PC-3 (cell line): ENCODE measurements around the gene NPIPB13. TPM values are rescaled to one million over a fixed set of nuclear protein-coding genes. Genes with fewer than 3 reads are reported as not detected.
"Not testable (repeated sequence)": the region's sequence is repeated elsewhere in the genome, so short reads cannot be mapped to it uniquely, and the experiment has no call there.

Source experiments
- ATAC-seq: fragments of 200-7000 bp; cut with Tn5 transposase; 2 replicates; pipeline ENCODE4 v1.9.1; 2020; ENCODE audit warnings: mild to moderate bottlenecking, moderate library complexity
- BruUV-seq: library from RNA; stranded (reverse); fragments of 400-500 nt; replicated peaks from 2 replicates; lab custom pipeline; 2021; lab: Mats Ljungman, UMichigan
- CTCF ChIA-PET: fragments of 300-600 bp; sonication (Branson Sonifier 250); formaldehyde crosslinking; loops from one replicate; lab custom pipeline; 2022; ENCODE audit warnings: antibody characterized with exemption; lab: Charles Lee
- POLR2A ChIA-PET: fragments of 300-600 bp; sonication (Branson Sonifier 250); formaldehyde crosslinking; loops from one replicate; lab custom pipeline; 2022; ENCODE audit warnings: antibody characterized with exemption; ENCODE audit not compliant: unreplicated experiment; lab: Charles Lee
- DNase-seq: peaks from one replicate; pipeline ENCODE4 v3.0.0-alpha.2; 2015
- H2AFZ ChIP-seq: fragments of 300-600 bp; sonication (generic); 2 replicates; pipeline ENCODE4 v1.6.0; 2016; ENCODE audit warnings: antibody characterized with exemption, low read length
- H3F3A ChIP-seq: fragments of 300-600 bp; sonication (generic); one replicate; pipeline ENCODE4 v1.6.0; 2017; ENCODE audit warnings: antibody characterized with exemption, low read length, control low read depth, mild to moderate bottlenecking; ENCODE audit not compliant: unreplicated experiment
- H3K27ac ChIP-seq: fragments of 300-600 bp; sonication (generic); 2 replicates; pipeline ENCODE4 v1.5.1; 2016; ENCODE audit warnings: mild to moderate bottlenecking, low read length
- H3K27me3 ChIP-seq: fragments of 300-600 bp; sonication (generic); 2 replicates; pipeline ENCODE4 v1.6.1; 2016; ENCODE audit warnings: low read length, mixed read lengths
- H3K36me3 ChIP-seq: fragments of 300-600 bp; sonication (generic); 2 replicates; pipeline ENCODE4 v1.6.1; 2016; ENCODE audit warnings: low read depth, mixed run types, low read length, mixed read lengths
- H3K4me1 ChIP-seq: fragments of 300-600 bp; sonication (generic); 2 replicates; pipeline ENCODE4 v1.5.1; 2016; ENCODE audit warnings: low read length; ENCODE audit not compliant: insufficient read depth
- H3K4me2 ChIP-seq: fragments of 300-600 bp; sonication (generic); 2 replicates; pipeline ENCODE4 v1.6.0; 2016; ENCODE audit warnings: low read length
- H3K4me3 ChIP-seq: fragments of 300-600 bp; sonication (generic); 2 replicates; pipeline ENCODE4 v1.5.1; 2016; ENCODE audit warnings: mild to moderate bottlenecking, low read length, mixed read lengths
- H3K79me2 ChIP-seq: fragments of 300-600 bp; sonication (generic); 2 replicates; pipeline ENCODE4 v1.6.1; 2017; ENCODE audit warnings: low read length, mixed read lengths
- H3K9ac ChIP-seq: fragments of 300-600 bp; sonication (generic); 2 replicates; pipeline ENCODE4 v1.6.0; 2016; ENCODE audit warnings: mild to moderate bottlenecking, low read length
- H3K9me2 ChIP-seq: fragments of 300-600 bp; sonication (generic); replicated peaks from 2 replicates; pipeline ENCODE4 v1.6.1; 2016; ENCODE audit warnings: mixed run types, low read length, mixed read lengths
- H3K9me3 ChIP-seq: fragments of 300-600 bp; sonication (generic); 2 replicates; pipeline ENCODE4 v1.6.1; 2016; ENCODE audit warnings: low read length, mixed read lengths
- H4K20me1 ChIP-seq: fragments of 300-600 bp; sonication (generic); 2 replicates; pipeline ENCODE4 v1.6.1; 2016; ENCODE audit warnings: low read length, mixed read lengths
- intact Hi-C: fragments of 100-400 bp; cut with micrococcal nuclease; formaldehyde crosslinking; loops from 2 replicates; pipeline ENCODE4 v1.9.0; 2023
- total RNA-seq: library from RNA; depleted of rRNA; stranded (reverse); fragments of >200 nt; gene quantifications from 2 replicates; pipeline ENCODE4 v1.2.3, GENCODE V29; 2014

The NPIPB13 gene
- total RNA-seq, 1 experiment from 2014 or later, result 0.29 TPM

DNA sequence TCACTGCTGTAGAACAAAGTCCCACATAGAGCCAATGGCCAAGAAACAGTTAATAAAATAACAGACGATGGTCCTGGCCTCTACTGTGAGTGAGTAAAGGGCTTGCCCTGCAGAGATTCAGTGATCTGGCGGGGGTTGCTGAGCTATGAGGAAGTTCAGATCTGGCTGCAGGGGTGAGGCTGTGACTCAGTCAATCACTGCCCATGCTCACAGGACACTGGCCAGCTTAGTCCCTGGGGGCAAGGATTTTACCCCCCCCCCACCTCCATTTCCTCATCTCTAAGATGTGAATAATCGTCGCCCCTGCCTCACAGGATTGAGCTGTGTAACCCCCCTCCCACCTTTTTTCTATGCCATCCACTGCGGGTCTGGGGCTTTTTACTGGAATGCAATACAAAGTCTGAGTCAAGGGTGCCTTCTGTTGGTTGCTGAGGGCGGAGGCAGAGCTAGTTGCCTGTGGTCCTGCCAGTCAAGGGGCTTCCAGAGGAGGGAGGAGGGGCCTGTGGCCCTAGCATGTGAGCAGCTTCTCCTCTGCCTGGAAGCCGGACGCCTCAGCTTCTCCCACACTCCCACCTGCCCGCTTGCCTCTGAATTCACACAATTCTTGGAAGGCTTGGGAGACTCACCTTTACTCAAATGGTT lies 41.1 kb downstream of the NPIPB13 start:
- ATAC-seq, result peak; percentile 73
- H3F3A ChIP-seq, H2AFZ ChIP-seq, H3K27ac ChIP-seq, POLR2A ChIA-PET, CTCF ChIA-PET, DNase-seq, H3K4me1 ChIP-seq, H3K9me3 ChIP-seq, H3K4me2 ChIP-seq, H3K79me2 ChIP-seq, BruUV-seq, intact Hi-C loops, H3K27me3 ChIP-seq, H3K9ac ChIP-seq, H3K9me2 ChIP-seq, H4K20me1 ChIP-seq, H3K36me3 ChIP-seq, H3K4me3 ChIP-seq: not testable (repeated sequence)

- H3K9me3 ChIP-seq, BruUV-seq, H3F3A ChIP-seq, H3K9ac ChIP-seq, intact Hi-C loops, H3K27ac ChIP-seq, H4K20me1 ChIP-seq, H3K79me2 ChIP-seq, H3K27me3 ChIP-seq, POLR2A ChIA-PET, CTCF ChIA-PET, H2AFZ ChIP-seq, DNase-seq, H3K36me3 ChIP-seq, H3K4me1 ChIP-seq, H3K9me2 ChIP-seq: not testable (repeated sequence)
- H3K4me2 ChIP-seq, result peak overlapping the region; percentile 65
- peak overlapping the region; percentile 56; the same call in 1 of the 2 replicates for H3K4me3 ChIP-seq
- ATAC-seq, result peak; percentile 28
Measured at GRCh38 chr16:30206252-30206651, 42.0 kb downstream of the NPIPB13 start.

DNA sequence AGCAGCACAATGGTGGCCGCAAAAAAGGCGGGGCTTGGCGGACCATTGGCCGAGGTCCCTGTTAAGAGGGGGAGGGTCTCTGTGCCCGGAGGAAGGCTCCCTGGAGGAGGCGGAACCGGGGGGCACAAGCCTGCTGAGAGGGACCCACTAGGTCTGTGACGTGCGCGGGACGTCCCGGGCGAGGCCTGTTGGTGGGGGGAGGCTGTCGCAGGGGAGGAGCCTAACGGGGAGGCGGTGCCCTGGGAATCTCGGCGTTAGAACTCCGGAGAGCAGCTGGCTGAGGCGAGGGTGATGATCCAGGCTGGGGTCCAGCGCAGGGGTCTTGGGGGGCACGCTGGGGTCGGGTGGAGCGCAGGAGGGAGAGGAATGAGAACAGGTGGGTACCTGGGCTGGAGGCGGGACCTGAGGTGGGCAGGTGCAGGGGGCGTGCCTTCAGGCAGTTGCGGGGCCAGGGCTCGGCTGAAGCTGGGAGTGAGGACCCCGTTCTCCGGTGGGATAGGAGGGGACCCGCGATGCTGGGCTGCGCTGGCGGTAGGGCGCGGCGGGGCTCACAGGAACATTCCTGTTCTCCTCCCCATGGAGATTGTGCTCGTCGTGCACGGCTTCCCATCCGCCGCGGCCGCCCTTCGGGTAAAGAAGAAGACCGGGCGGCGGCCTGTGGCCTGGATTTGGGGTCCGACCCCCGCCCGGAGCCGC lies 42.6 kb downstream of the NPIPB13 start:
- H3K4me1 ChIP-seq, H3K79me2 ChIP-seq, DNase-seq, H3K27me3 ChIP-seq, H3K36me3 ChIP-seq, H3K9me3 ChIP-seq, H3K9me2 ChIP-seq, intact Hi-C loops, CTCF ChIA-PET, BruUV-seq, H3K27ac ChIP-seq, H4K20me1 ChIP-seq, H3F3A ChIP-seq, H2AFZ ChIP-seq, POLR2A ChIA-PET, H3K9ac ChIP-seq: not testable (repeated sequence)
- peak; percentile 50 for ATAC-seq
- peak overlapping the region; percentile 65 for H3K4me2 ChIP-seq
- peak overlapping the region; percentile 56 for H3K4me3 ChIP-seq

DNA sequence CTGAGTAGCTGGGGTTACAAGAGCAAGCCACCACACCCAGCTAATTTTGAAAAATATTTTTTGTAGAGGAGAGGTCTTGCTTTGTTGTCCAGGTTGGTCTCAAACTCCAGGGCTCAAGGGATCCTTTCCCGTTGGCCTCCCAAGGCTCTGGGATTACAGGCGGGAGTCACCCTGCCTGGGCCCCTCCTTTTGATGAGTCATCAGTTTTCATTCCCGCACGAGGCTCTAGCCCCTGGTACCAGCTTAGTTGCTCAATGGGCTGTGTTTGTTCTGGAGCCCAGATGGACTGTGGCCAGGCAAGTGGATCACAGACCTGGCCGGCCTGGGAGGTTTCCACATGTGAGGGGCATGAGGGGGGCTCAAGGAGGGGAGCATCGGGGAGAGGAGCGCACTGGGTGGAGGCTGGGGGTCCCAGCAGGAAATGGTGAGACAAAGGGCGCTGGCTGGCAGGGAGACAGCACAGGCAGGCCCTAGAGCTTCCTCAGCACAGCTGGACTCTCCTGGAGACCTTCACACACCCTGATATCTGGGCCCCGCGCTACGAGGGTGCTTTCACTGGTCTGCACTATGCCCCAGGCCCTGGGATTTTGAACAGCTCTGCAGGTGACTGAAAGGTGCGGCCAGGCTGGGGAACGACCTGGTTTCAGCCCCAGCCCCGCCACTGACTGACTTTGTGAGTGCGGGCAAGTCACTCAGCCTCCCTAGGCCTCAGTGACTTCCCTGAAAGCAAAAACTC lies 48.5 kb downstream of the NPIPB13 start:
- H3K9ac ChIP-seq, H3K36me3 ChIP-seq, H3K4me2 ChIP-seq, H3K4me3 ChIP-seq, H4K20me1 ChIP-seq, H3K9me2 ChIP-seq, intact Hi-C loops, H3K9me3 ChIP-seq, DNase-seq, H3K4me1 ChIP-seq, CTCF ChIA-PET, H3K79me2 ChIP-seq, BruUV-seq, H3K27me3 ChIP-seq, H3F3A ChIP-seq, H2AFZ ChIP-seq, H3K27ac ChIP-seq, POLR2A ChIA-PET: not testable (repeated sequence)
- peak; percentile 71 for ATAC-seq

- H3K36me3 ChIP-seq, POLR2A ChIA-PET, H3K4me3 ChIP-seq, CTCF ChIA-PET, intact Hi-C loops, H3K27me3 ChIP-seq, BruUV-seq, H3K4me1 ChIP-seq, H3K27ac ChIP-seq, H3K9me2 ChIP-seq, H3K9ac ChIP-seq, H2AFZ ChIP-seq, H3K79me2 ChIP-seq, H4K20me1 ChIP-seq, H3K9me3 ChIP-seq, H3F3A ChIP-seq, DNase-seq, H3K4me2 ChIP-seq: not testable (repeated sequence)
- ATAC-seq, result peak; percentile 48
Measured at GRCh38 chr16:30199049-30199448, 49.2 kb downstream of the NPIPB13 start, which contains the start of gene SULT1A3. Gene SULT1A3, plus strand, starts transcription at chr16:30199255. Its CDS starts 1,474 bp downstream, at chr16:30200729.
